Keratinocyte (primary cell): ENCODE results near the gene CBX7. TPM values are rescaled to one million over a fixed set of nuclear protein-coding genes. Genes with fewer than 3 reads are reported as not detected.

Experiments
- DNase-seq: peaks from one replicate; pipeline ENCODE4 v3.0.0-alpha.2; 2011; ENCODE audit warnings: low read depth, missing footprints, low spot score
- FAIRE-seq: peaks from 2 replicates; lab custom pipeline; 2011; peaks lifted over from hg19 to GRCh38; lab: Jason Lieb, UNC
- H2AFZ ChIP-seq: 2 replicates; pipeline ENCODE4 v1.6.0; 2012; ENCODE audit warnings: low read length, control low read depth, inconsistent platforms; ENCODE audit not compliant: control insufficient read depth
- H3K27ac ChIP-seq: 2 replicates; pipeline ENCODE4 v1.5.1; 2011; ENCODE audit warnings: low read length; ENCODE audit not compliant: control insufficient read depth, insufficient read depth
- H3K27me3 ChIP-seq: 3 replicates; pipeline ENCODE4 v1.6.0; 2011; ENCODE audit warnings: low read length; ENCODE audit not compliant: control insufficient read depth, insufficient read depth; ENCODE audit errors: extremely low read depth
- H3K36me3 ChIP-seq, 2 experiments: 2 replicates in 1 of 2; 3 replicates in 1 of 2; pipeline ENCODE4 v1.5.1; 2011; ENCODE audit warnings: low read length in 2 of 2, mild to moderate bottlenecking in 1 of 2; ENCODE audit not compliant: control insufficient read depth in 2 of 2, insufficient read depth in 2 of 2; ENCODE audit errors: extremely low read depth in 1 of 2
- H3K4me1 ChIP-seq: 3 replicates; pipeline ENCODE4 v1.5.1; 2011; ENCODE audit warnings: low read length; ENCODE audit not compliant: control insufficient read depth, insufficient read depth; ENCODE audit errors: extremely low read depth
- H3K4me2 ChIP-seq: 3 replicates; pipeline ENCODE4 v1.6.0; 2011; ENCODE audit warnings: low read depth, low read length; ENCODE audit not compliant: control insufficient read depth, insufficient read depth; ENCODE audit errors: extremely low read depth
- H3K4me3 ChIP-seq, 3 experiments: fragments of 200-600 bp in 1 of 3; sonication (generic) in 1 of 3; 2 replicates in 2 of 3; 3 replicates in 1 of 3; pipeline ENCODE4 v1.5.1; 2011 to 2016; ENCODE audit warnings: low read length in 3 of 3, mild to moderate bottlenecking in 3 of 3, control low read depth in 2 of 3, inconsistent platforms in 1 of 3, low read depth in 1 of 3, mixed read lengths in 1 of 3, mixed run types in 1 of 3, moderate library complexity in 1 of 3; ENCODE audit not compliant: control insufficient read depth in 2 of 3, insufficient read depth in 2 of 3; ENCODE audit errors: extremely low read depth in 1 of 3
- H3K79me2 ChIP-seq: 2 replicates; pipeline ENCODE4 v1.6.0; 2012; ENCODE audit warnings: low read length; ENCODE audit not compliant: control insufficient read depth, insufficient read depth
- H3K9ac ChIP-seq: 3 replicates; pipeline ENCODE4 v1.6.0; 2011; ENCODE audit warnings: low read length; ENCODE audit not compliant: control insufficient read depth, insufficient read depth; ENCODE audit errors: extremely low read depth
- H3K9me1 ChIP-seq: 3 replicates; pipeline ENCODE4 v1.6.0; 2011; ENCODE audit warnings: low read length; ENCODE audit not compliant: control insufficient read depth, insufficient read depth; ENCODE audit errors: extremely low read depth
- H3K9me3 ChIP-seq: 2 replicates; pipeline ENCODE4 v1.5.1; 2012; ENCODE audit warnings: low read depth, low read length; ENCODE audit not compliant: control insufficient read depth
- H4K20me1 ChIP-seq: 3 replicates; pipeline ENCODE4 v1.6.0; 2011; ENCODE audit warnings: low read length; ENCODE audit not compliant: control insufficient read depth, insufficient read depth; ENCODE audit errors: extremely low read depth
- CTCF ChIP-seq, 3 experiments: IDR thresholded peaks in 1 of 3; conservative IDR thresholded peaks in 1 of 3; optimal IDR thresholded peaks in 1 of 3; 2 replicates in 2 of 3; 3 replicates in 1 of 3; pipeline versions ENCODE3 to v1.5.1; 2011; ENCODE audit warnings: low read length in 3 of 3, mild to moderate bottlenecking in 3 of 3, moderate library complexity in 2 of 3, control low read depth in 1 of 3, inconsistent platforms in 1 of 3; ENCODE audit not compliant: insufficient read depth in 2 of 3; ENCODE audit errors: extremely low read depth in 1 of 3
- EZH2 ChIP-seq: IDR thresholded peaks from one replicate; pipeline ENCODE4 v1.6.1; 2012; ENCODE audit warnings: inconsistent platforms, mild to moderate bottlenecking, low read length, moderate library complexity
- dilution Hi-C: fragments of 300-500 bp; cut with MboI; formaldehyde crosslinking; loops from one replicate; pipeline ENCODE4 v1.7.0; 2020; ENCODE audit warnings: low sequenced_read_pairs; ENCODE audit not compliant: extremely low pct_ligation_motif_present
- polyA plus RNA-seq, 5 experiments: library from polyadenylated mRNA; depleted of rRNA in 3 of 5; stranded (reverse) in 3 of 5; stranded (forward) in 1 of 5; unstranded in 1 of 5; fragments of >200 nt; gene quantifications; 1 replicate in 1 of 5; 2 replicates in 3 of 5; 3 replicates in 1 of 5; pipeline versions ENCODE4 v1.2.1 to v1.2.3, GENCODE V29; 2011 to 2012; ENCODE audit warnings: missing spikeins in 2 of 5, low read depth in 1 of 5, low replicate concordance in 1 of 5

CBX7 gene
- polyA plus RNA-seq, 1 donor (not counting 4 experiments of a cell fraction or from before 2014, with no cell fraction given), result 1.3 TPM

GRCh38 chr22:39088685-39089032 is 63.8 kb downstream of the CBX7 start:
- TF ChIP-seq CTCF (optimal IDR thresholded peaks at IDR 0.05 in 1 of 3, IDR thresholded peaks at IDR 0.05 in 1 of 3, conservative IDR thresholded peaks at IDR 0.05 in 1 of 3; ENCODE audit: extremely low read depth in 1 of 3, insufficient read depth in 2 of 3, low read length in 3 of 3) (no peak), EZH2 (no peak)
- no peaks in the 10 kb centered on the region for H3K27me3 ChIP-seq
- no peaks in the 10 kb centered on the region for H3K9me1 ChIP-seq
- H3K79me2 ChIP-seq, result no peaks in the 10 kb centered on the region
- no peaks in the 10 kb centered on the region for H3K36me3 ChIP-seq
- dilution Hi-C loops, result no loop called here
- no peak overlapping the region for H3K4me3 ChIP-seq
- no peak overlapping the region for H3K4me2 ChIP-seq
- no peak overlapping the region for H3K9ac ChIP-seq
- no peak overlapping the region for H3K27ac ChIP-seq
- H4K20me1 ChIP-seq, result no peaks in the 10 kb centered on the region
- peaks cover 25% of the 10 kb centered on the region for H3K4me1 ChIP-seq
- H2AFZ ChIP-seq, result no peak overlapping the region
- DNase-seq (no peak), FAIRE-seq (no peak)
- no peaks in the 10 kb centered on the region for H3K9me3 ChIP-seq

- Histone ChIP-seq H2AFZ (no peak overlapping the region), H3K9ac (no peak overlapping the region), H3K9me3 (no peaks in the 10 kb centered on the region), H3K9me1 (no peaks in the 10 kb centered on the region), H3K27ac (no peak overlapping the region), H3K4me2 (no peak overlapping the region), H3K36me3 (no peaks in the 10 kb centered on the region), H3K4me3 (no peak overlapping the region), H4K20me1 (no peaks in the 10 kb centered on the region), H3K4me1 (peaks cover 25% of the 10 kb centered on the region), H3K27me3 (no peaks in the 10 kb centered on the region), H3K79me2 (no peaks in the 10 kb centered on the region)
- dilution Hi-C loops, result no loop called here
- TF ChIP-seq EZH2, result no peak
- TF ChIP-seq CTCF (optimal IDR thresholded peaks at IDR 0.05 in 1 of 3, IDR thresholded peaks at IDR 0.05 in 1 of 3, conservative IDR thresholded peaks at IDR 0.05 in 1 of 3; ENCODE audit: extremely low read depth in 1 of 3, insufficient read depth in 2 of 3, low read length in 3 of 3), result no peak
- no peak for DNase-seq
- FAIRE-seq, result peak; percentile 60
These were observed 64.4 kb downstream of the CBX7 start for GRCh38 chr22:39087881-39088684.
